GM21723 (cell line): ENCODE data around the gene LIMK1.
A peak's percentile ranks its signal among the peaks of the same experiment; 100 is the strongest.
"Not testable (repeated sequence)": the region's sequence is repeated elsewhere in the genome, so short reads cannot be mapped to it uniquely, and the experiment has no call there.

Source experiments
- ATAC-seq: cut with Tn5 transposase; IDR thresholded peaks from one replicate; pipeline ENCODE4 v1.9.1; 2021; ENCODE audit warnings: mild to moderate bottlenecking, moderate library complexity; ENCODE audit not compliant: unreplicated experiment

The LIMK1 gene

DNA sequence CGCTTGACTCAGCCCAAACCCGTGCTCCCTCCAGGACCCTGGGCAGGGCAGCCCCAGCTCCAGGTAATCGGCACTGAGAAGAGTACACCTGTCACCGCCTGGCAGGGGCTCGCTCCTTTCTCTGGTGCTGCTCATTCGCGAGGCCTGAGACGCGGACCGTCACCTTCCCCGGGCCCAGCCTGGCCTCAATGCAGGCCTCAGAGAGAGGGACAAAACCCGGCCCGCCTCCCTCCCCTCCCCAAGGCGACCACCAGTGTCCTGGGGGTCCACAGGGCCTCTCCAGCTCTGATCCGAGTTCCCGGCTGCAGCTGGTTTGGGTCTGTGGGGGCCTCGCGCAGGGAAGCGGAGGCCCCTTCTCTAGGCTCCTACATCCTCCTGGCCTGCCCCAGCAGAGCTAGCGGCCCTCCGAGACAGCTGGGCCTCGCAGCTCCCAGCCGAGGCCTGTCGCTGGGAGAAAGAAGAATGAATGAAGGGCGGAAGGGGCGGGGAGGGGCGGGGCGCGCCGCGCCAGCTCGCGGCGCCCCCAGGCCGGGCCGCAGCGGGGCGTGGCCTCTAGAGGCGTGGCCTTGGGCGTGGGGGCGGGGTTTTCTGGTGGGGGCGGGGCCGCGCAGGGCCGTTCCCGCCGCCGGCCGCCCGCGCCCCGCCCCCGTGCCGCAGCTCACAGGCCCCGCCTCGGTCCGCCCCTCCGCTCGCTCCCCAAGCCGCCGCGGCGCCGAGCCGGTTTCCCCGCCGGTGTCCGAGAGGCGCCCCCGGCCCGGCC is at the start of gene LIMK1:
Gene LIMK1 (plus strand): TSS at position 688 of the 760 bp plus-strand sequence. CDS start 187 bp downstream, outside the sequence.
- peak; percentile 63 for ATAC-seq

DNA sequence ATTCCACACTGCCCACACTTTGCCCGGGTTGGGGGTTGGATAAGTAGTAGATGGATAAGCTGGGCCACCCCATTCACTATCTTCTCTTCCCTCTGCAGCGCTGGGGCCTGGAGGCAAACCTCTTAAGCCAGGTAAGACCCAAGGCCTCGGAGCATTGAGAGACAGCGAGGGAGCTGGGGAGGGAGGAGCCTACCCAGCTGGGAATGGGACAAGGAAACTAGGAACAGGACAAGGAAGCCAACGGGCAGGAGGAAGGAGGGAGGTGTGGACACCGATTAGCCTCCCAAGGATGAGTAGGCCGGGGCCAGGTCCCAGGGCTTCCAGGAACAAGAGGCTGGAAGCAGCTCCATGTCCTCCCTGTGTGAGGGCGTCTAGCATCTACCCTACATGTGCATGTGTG is 46.0 kb upstream of the LIMK1 start:
- ATAC-seq: no peak

DNA sequence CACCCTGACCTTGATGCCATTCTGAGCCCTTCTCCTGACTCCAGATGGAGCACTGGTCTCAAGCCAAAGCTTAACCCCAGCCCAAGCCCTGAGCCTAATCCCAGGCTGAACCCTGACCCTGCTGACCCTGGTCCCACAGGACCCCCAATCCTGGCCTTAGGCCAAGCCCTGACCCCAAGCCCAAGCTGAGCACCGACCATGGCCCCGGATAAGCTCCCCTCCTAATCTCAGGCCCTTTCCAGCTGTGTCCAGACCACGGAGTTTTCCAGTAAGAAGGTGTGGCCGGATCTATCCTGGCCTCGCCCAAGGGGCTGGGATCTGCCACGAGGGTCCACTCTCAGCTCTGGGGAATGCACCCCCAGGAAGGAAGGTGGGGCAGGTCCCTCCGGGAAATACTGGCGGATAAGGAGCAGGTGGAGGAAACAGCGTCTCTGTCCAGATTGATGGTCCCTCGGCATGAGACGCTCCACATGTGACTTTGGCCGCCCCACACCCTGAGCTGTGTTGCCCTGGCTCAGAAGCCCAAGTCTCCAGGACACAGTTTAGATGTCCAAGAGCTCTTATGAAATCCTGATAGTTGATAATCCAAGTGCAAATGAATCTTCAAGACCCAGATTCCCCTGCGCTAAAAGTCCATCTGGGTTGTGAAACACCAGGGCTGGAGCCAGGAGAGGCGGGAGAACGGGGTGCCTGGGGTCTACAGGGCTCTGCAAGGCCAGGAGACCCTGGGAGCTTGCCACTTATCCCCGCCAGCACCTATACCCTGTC is 45.2 kb upstream of the LIMK1 start:
- ATAC-seq: no peak

DNA sequence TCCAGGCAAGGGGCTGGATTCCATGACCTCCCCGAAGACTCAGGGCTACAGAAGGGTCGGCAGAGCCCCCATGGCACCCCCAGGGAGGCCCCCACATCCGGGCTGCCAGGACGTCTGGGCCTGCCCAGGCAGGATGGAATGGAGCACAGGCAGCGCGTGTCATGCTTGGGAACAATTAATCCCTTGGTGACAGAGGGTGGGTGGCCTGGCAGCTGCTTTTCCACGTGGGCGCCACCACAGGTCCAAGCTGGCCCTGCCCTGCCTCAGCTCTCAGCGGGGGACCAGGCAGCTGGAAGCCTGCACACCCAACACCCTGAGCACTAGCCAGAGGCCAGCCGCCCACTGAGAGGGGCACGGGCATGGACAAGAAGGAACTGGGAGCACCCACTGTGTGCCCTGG is 44.3 kb upstream of the LIMK1 start:
- no peak for ATAC-seq

GRCh38 chr7:74040101-74040790 is 43.4 kb upstream of the LIMK1 start:
- ATAC-seq: no peak

- no peak for ATAC-seq
Observed at GRCh38 chr7:74040791-74041520, 42.6 kb upstream of the LIMK1 start.

DNA sequence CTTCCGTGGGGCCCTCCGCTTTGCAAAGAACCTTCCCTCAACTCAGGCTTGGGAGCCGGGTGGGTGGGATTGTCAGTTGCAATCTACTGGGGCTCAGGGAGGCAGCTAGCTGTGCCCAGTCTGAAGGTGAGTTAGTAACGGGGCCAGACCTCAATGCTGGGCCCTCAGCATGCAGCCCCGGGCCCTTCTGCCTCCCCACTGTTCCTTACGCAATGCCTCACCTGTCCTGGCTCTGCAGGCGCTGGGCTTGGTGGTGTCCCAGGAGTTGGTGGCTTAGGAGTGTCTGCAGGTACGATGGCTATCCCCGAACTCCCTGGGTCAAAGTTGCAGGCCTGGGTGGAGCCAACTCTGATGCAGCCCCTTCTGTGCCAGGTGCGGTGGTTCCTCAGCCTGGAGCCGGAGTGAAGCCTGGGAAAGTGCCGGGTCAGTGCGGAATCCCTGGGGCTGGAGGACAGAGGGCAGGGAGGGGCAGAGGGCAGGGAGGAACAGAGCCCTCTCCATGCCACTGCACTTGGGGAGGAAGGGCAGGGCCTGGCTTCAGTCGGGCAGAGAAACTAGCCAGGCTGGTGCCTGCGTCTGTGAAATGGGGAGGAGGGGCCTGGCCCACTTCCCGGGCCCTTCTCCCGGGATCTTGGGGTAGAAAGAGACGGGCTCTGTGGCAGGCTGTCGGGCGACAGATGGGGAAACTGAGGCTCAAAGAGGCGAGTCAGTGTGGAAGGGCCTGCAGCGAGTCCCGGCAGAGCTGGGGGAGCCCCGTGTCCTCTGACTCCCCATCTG is 40.7 kb upstream of the LIMK1 start:
- no peak for ATAC-seq

DNA sequence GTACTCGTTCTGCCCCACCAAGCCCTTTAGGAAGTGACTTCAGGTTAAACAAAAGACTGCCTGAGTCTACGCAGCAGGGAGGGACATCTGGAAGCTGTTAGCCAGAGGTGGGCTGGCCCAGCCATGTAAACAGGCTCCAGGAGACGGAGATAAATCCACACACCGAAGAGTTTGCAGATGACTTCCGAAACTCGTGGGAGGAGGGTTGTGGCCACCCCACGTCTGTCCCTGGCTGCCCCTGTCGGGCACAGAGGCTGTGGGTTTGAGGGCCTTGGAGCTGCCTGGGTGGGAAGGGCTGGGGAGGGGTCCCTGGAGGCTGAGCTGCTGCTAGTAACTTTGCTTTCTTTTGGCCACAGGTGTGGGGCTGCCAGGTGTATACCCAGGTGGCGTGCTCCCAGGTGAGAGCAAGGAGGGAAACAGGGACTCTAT is 40.1 kb upstream of the LIMK1 start:
- no peak for ATAC-seq

GRCh38 chr7:74044366-74045350 is 38.9 kb upstream of the LIMK1 start:
- no peak for ATAC-seq

DNA sequence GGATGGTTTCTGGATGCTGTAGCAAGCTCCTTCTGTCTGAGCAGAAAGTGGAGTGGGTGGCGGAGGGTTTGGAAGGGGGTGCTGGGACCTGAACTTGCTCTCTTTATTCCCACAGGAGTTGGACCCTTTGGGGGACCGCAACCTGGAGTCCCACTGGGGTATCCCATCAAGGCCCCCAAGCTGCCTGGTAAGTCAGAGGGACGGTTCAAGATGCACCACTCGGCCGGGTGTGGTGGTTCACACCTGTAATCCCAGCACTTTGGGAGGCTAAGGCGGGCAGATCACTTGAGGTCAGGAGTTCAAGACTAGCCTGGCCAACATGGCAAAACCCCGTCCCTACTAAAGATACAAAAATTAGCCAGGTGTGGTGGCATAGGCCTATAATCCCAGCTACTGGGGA is 37.0 kb upstream of the LIMK1 start:
- not testable (repeated sequence) for ATAC-seq

GRCh38 chr7:74047804-74048380 is 35.7 kb upstream of the LIMK1 start:
- ATAC-seq: no peak

DNA sequence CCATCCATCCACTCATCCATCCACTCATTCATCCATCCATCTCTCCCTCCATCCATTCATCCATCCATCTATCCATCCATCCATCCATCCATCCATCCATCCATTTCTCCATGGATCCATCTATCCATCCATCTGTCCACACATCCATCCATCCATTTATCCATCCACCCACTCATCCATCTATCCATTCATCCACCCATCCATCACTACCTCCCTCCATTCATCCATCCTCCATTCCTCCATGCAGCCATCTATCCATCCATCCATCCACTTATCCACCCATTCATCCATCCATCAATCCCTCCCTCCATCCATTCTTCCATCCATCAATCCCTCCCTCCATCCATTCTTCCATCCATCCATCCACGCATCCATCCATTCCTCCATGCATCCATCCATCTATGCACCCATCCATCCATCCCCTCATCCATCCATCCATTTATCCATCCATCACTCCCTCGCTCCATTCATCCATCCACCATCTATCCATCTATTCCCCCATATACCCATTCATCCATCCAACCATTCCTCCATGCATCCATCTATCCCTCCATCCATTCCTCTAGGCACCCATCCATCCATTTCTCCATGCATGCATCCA is 34.5 kb upstream of the LIMK1 start:
- ATAC-seq: no peak

DNA sequence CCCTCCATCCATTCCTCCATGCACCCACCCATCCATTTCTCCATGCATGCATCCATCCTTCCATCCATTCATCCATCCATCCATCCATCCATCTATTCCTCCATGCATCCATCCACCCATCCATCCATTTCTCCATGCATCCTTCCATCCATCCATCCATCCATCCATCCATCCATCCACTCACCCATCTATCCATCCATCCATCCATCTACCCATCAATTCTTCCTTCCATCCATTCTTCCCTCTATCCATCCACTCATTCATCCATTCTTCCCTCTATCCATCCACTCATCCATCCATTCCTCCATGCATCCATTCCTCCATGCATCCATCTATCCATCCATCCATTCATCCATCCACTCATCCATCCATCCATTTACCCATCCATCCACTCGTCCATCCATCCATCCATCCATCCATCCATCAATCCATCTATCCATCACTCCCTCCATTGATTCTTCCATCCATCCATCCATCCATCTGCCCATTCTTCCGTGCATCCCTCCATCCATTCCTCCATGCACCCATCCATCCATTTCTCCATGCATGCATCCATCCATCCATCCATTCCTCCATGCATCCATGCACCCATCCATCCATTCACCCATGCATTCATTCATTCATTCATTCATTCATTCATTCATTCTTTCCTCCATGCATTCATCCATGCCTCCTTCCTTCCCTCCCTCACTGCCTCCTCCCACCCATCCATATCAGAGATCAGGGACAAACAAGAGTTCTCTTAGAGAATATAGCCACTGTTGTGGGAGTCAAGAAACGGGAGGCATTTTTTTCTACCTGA is 33.4 kb upstream of the LIMK1 start:
- no peak for ATAC-seq

DNA sequence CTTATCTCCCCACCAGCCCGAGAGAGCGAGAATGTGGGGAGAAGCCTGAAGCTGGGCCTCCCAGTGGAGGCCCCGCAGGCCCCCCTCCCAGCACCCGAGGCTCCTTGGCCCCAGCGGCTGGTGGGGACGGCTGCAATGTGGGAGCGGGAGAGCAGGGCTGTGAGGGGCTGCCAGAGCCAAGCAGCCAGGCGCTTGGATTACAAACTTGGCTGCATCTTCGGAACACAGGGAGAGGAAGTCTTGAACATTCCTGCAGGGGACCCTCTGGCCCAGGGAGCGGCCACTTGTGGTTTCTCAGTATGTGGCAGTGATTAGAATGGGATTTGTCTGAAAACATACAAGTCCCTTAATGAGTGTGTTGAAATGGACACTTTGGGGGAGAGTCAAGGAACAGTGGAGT is 32.4 kb upstream of the LIMK1 start:
- ATAC-seq: no peak

DNA sequence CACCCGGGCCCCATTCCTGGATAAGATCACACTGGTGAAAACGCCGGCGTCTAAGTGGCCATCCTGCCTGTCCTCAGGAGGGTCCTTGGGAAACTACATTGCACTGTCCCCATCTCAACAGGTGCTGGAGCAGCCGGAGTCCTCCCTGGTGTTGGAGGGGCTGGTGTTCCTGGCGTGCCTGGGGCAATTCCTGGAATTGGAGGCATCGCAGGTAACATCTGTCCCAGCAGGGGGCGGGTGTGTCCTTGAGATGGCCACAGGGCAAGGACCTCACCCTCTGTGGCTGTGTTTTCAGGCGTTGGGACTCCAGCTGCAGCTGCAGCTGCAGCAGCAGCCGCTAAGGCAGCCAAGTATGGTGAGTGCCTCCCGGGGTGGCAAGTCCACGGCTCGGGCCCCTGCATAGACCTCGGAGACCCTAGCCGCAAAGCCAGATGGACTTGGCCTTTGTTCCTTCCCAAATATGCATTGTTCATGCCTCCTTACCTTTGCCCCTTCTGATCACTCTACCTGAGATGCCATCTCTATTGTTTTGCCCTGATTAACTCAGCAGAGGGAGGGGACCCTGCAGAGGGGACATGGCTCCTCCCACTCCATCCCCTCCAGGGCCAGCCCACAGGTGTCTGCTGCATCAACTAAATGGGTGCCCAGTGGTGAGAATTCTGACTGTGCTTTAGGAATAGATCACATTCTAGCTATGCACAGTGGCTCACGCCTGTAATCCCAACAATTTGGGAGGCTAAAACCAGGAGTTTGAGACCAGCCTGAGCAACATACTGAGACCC is 31.8 kb upstream of the LIMK1 start:
- no peak for ATAC-seq

DNA sequence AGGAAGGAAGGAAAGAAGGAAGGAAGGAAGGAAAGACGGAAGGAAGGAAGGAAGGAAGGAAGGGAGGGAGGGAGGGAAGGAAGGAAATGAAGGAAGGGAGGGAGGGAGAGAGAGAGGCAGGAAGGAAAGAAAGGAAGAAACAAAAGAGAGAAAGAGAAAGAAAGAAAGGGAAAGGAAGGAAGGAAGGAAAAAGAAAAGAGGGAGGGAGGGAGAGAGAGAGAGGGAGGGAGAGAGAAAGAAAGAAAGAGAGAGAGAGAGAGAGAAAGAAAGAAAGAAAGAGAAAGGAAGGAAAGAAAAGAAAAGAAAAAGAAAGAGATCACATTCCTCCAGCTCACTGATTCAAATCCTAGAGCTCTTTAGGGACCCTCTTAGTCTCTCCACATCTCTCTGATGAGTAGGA is 31.0 kb upstream of the LIMK1 start:
- no peak for ATAC-seq
